GM19239 (cell line): ENCODE results near the gene TCF7.

Source experiments
- DNase-seq: peaks from one replicate; pipeline ENCODE4 v3.0.0; 2011; ENCODE audit warnings: low spot score; ENCODE audit not compliant: insufficient read length
- FAIRE-seq: peaks from 2 replicates; lab custom pipeline; 2011; peaks lifted over from hg19 to GRCh38; lab: Jason Lieb, UNC

Gene TCF7

DNA sequence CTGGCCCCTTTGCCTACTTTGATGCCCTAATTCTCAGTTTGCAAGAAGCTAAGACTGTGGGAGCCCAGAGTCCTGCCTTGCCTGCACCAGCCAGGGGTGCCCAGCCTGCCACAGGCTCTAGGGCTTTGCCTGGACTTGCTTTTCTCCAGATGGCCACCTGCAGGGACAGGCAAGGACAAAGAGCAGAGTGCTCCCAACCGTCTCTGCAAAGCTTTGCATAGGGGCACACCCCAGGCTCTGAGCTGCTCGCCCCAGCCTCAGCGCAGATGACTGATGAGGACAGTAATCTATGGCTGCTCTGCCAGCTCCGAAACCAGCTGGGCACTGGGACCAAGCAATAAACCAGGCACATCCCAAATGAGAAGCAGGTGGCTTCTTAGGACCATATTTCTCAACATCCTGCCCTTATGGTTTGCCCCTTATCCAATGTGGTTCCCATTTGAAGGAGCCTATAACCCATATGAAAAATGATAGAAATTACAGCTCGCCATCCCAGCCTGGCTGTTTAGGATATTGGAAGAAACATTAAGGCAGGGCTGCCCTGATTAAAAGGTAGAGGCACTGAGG is 25.4 kb upstream of the TCF7 start:
- no peak for FAIRE-seq
- DNase-seq: no peak

DNA sequence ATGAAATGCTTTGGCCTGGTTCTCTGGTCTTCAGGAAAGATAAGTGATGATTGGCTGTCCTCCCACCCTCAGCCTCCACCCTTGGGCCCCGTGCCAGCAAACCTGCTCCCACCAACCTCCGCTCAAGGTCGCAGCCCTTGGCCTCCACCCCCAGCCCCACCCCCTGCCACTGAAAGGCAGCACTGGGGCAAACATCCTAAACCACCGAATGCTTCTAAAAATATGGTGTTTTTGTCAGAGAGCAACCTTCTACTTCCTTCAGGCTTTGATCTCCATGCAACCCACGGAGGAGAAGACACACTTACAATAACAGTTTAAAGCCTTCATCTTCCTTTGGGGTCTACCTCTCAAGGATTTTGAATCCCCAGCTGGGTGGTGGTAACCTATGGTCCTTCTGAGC is 24.0 kb upstream of the TCF7 start:
- DNase-seq: no peak
- no peak for FAIRE-seq

GRCh38 chr5:134091626-134092121 is 22.8 kb upstream of the TCF7 start:
- FAIRE-seq (no peak), DNase-seq (no peak)

- DNase-seq: no peak
- FAIRE-seq: no peak
These were observed 21.6 kb upstream of the TCF7 start for GRCh38 chr5:134092875-134093274.

GRCh38 chr5:134093351-134093750 is 21.1 kb upstream of the TCF7 start:
- FAIRE-seq (no peak), DNase-seq (no peak)

- FAIRE-seq (no peak), DNase-seq (no peak)
These were observed 19.2 kb upstream of the TCF7 start for GRCh38 chr5:134095293-134095692.

GRCh38 chr5:134095887-134096589 is 18.4 kb upstream of the TCF7 start:
- FAIRE-seq (no peak), DNase-seq (no peak)

GRCh38 chr5:134097211-134097749 is 17.2 kb upstream of the TCF7 start:
- DNase-seq: no peak
- no peak for FAIRE-seq

DNA sequence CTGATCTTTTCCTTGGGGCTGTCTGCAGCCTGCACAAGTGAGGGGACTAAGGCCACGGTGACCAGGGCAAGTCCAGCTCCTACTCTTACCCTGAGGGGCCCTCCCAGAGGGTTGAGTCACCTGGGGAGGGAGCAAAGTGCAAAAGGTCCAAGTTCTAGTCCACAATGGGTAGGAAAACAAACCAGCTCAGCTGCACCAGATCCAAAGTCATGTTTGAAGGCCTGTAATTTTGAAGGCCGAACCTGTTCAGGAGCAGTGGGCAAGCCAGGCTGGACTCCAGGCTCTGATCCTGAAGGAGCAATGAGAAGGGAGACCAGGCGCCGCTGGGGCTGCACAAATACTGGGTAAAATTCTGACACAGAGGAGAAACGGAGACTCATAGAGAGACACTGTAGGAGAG is 15.8 kb upstream of the TCF7 start:
- DNase-seq (no peak), FAIRE-seq (no peak)

DNA sequence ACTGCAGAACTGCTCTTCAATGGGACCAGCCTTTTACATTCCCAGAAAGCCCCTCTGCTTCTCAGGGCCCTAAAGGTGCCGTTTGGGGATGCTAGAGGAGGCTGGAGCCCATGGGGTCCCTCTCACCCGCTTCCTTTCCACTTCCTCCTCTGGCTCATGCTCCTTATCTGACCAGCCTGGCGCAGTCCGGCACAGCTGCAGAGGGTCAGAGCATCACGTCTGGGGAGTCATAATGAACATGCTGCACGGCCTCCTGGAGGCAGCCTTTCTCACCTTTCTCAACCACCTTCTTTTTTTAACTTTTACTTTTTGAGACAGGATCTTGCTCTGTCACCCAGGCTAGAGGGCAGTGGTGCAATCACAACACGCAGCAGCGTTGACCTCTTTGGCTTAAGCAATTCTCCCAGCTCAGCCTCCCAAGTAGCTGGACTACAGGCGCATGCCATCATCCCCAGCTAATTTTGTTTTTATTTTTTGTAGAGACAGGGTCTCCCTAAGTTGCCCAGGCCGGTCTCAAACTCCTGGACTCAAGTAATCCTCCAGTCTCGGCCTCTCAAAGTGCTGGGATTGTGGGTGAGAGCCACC is 15.1 kb upstream of the TCF7 start:
- no peak for DNase-seq
- peak; percentile 85 for FAIRE-seq

GRCh38 chr5:134099939-134100282 is 14.6 kb upstream of the TCF7 start:
- FAIRE-seq: no peak
- DNase-seq: no peak

GRCh38 chr5:134100283-134101091 is 14.0 kb upstream of the TCF7 start:
- DNase-seq (peak; percentile 83), FAIRE-seq (peak; percentile 99)

DNA sequence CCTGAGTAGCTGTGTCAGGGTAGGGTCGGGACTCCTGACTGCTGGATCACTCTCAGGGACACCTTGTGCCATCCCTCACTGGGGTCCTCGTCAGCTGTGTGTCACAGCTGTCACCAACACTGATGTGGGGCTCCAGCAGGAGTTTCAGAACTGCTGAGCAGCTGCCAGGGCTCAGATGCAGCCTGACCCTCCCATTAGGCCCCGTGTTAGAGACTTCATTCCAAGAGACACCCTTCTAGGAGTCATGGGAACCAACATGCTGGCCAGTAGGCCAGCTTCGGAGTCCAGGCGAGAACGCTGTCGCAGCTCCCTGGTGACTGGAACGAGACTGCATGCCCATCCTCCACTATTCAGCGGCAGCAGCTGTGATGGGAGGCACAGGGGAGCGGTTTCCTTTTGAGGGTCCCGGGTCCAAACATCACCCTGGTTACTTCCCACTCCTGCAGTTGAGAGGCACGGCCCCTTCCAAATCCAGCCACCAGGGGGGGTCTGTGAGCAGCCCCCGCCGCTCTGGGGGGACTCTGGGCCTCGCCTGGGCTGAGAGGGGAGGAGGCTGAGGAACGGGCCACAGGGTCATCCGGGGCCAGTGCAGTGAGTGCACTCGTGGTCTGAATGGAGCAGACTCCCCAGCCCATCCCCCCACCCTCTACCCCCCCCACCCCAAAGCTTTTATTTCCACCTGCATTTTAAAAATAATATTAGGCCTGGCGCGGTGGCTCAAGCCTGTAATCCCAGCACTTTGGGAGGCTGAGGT is 12.6 kb upstream of the TCF7 start:
- DNase-seq (peak; percentile 51), FAIRE-seq (peak; percentile 69)

DNA sequence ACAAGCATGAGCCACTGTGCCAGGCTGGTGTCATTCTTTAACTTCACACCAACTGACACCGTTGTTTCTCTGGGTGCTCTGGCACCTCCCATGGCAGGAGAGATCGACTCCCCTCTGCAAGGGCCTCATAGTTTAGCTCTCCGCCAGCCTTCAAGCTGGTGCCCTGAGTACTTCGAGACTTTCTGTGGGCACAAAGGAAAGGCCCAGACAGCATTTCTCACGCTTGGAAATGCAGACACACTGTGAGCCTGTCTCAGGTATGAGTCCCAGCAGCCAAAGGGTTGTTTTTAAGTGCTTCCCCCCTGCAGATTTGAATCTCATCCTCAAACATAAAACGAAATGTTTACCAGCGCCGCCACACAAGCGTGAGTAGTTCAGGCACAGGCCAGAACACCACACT is 11.1 kb upstream of the TCF7 start:
- DNase-seq (no peak), FAIRE-seq (no peak)

DNA sequence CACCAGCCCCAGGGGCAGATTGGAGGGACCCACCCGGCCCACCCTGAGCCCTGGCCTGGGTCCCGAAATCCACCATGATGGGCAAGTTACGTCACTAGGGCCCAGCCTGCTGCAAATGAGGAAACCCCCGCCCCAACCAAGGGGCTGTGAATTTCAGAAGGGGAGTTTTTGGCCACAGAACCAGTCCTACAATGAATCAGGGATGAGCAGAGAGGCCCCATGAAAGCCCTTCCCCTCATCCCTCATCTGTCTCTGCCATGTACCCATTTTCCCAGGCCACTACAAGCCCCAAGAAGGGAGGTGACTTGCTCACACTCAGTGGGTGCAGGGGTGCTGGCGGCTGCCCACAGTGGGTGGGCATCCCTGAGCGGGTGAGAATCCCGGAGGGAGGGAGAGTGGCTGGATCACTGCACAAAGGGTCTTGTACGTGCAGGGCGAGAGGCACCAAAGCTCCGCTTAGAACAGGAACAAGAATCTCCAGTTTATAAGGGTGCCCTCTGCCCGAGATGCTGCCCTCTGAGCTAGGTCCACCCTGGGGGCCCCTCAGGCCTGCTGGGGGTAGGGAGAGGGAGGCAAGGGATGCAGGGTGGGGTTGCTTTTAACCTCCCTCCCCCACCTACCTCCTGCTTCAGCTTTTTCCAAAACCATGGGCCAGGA is 10.4 kb upstream of the TCF7 start:
- no peak for DNase-seq
- no peak for FAIRE-seq

- FAIRE-seq (no peak), DNase-seq (no peak)
These were observed 7.3 kb upstream of the TCF7 start for GRCh38 chr5:134106991-134107701.

DNA sequence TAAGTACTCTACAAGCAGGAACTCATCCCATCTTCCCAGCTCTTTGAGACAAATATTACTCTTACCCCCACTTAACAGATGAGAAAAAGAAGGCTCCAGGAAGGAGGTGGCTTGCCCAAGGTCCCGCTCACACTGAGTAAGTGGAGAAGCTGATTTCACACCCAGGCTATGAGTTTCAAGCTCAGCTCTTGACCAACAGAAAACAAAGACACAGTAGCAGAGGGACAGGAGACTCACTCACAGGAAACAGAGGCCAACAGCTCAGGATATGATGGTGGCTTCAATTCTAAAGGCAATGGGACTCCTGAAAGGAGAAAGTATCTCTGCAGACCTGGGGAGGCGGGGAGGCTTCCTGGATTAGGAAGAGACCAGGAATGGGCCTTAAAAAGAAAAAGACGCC is 6.7 kb upstream of the TCF7 start:
- FAIRE-seq: no peak
- no peak for DNase-seq

- DNase-seq: no peak
These were observed 4.1 kb upstream of the TCF7 start for GRCh38 chr5:134110382-134110781.

More at GRCh38 chr5:134110382-134110781, 4.1 kb upstream of the TCF7 start:
- no peak for FAIRE-seq
